ENCODE results near the gene NOS3.

The NOS3 gene

GRCh38 chr7:150994141-150994837, 3.5 kb downstream of the NOS3 start:
- no peak for DNase-seq (ENCODE audit: low read depth)
- H3K4me3 ChIP-seq (ENCODE audit: control insufficient read depth, low read depth, low read length), result no peak overlapping the region
- TF ChIP-seq CTCF (conservative IDR thresholded peaks at IDR 0.05; ENCODE audit: control insufficient read depth, insufficient read depth, low read depth, low read length), result no peak

- TF ChIP-seq CTCF (conservative IDR thresholded peaks at IDR 0.05; ENCODE audit: control insufficient read depth, insufficient read depth, low read depth, low read length), result no peak
These were observed 4.2 kb downstream of the NOS3 start for GRCh38 chr7:150994838-150995510.

GRCh38 chr7:150996376-150997074, 5.7 kb downstream of the NOS3 start:
- no peak overlapping the region for H3K4me3 ChIP-seq (ENCODE audit: control insufficient read depth, low read depth, low read length)
- no peak for TF ChIP-seq CTCF (conservative IDR thresholded peaks at IDR 0.05; ENCODE audit: control insufficient read depth, insufficient read depth, low read depth, low read length)
- no peak for DNase-seq (ENCODE audit: low read depth)

More at GRCh38 chr7:150994838-150995510, 4.2 kb downstream of the NOS3 start:
- no peak overlapping the region for H3K4me3 ChIP-seq (ENCODE audit: control insufficient read depth, low read depth, low read length)
- no peak for DNase-seq (ENCODE audit: low read depth)

- no peak overlapping the region for H3K4me3 ChIP-seq (ENCODE audit: control insufficient read depth, low read depth, low read length)
- TF ChIP-seq CTCF (conservative IDR thresholded peaks at IDR 0.05; ENCODE audit: control insufficient read depth, insufficient read depth, low read depth, low read length), result no peak
- DNase-seq (ENCODE audit: low read depth), result no peak
These were observed 6.3 kb downstream of the NOS3 start for GRCh38 chr7:150997075-150997511.

- H3K4me3 ChIP-seq (ENCODE audit: control insufficient read depth, low read depth, low read length), result no peak overlapping the region
- TF ChIP-seq CTCF (conservative IDR thresholded peaks at IDR 0.05; ENCODE audit: control insufficient read depth, insufficient read depth, low read depth, low read length), result no peak
- no peak for DNase-seq (ENCODE audit: low read depth)
These were observed 7.0 kb downstream of the NOS3 start for GRCh38 chr7:150997817-150998216.

- no peak for DNase-seq (ENCODE audit: low read depth)
- no peak for TF ChIP-seq CTCF (conservative IDR thresholded peaks at IDR 0.05; ENCODE audit: control insufficient read depth, insufficient read depth, low read depth, low read length)
These were observed 7.5 kb downstream of the NOS3 start for GRCh38 chr7:150998341-150998740.

More at GRCh38 chr7:150998341-150998740, 7.5 kb downstream of the NOS3 start:
- H3K4me3 ChIP-seq (ENCODE audit: control insufficient read depth, low read depth, low read length), result no peak overlapping the region
